ENCODE measurements around the gene TXNRD2. TPM values are rescaled to one million over a fixed set of nuclear protein-coding genes. Genes with fewer than 3 reads are reported as not detected.

TXNRD2 gene
- polyA plus RNA-seq, 1 donor from 2014 or later = 4.1 TPM

- Histone ChIP-seq H3K36me3 (ENCODE audit: insufficient read depth, low read length) (peaks cover 16% of the 10 kb centered on the region), H3K4me2 (ENCODE audit: low read length) (no peak overlapping the region), H3K9me2 (ENCODE audit: insufficient read depth, low read length) (no peaks in the 10 kb centered on the region), H4K20me1 (ENCODE audit: insufficient read depth) (no peaks in the 10 kb centered on the region), H3K27me3 (ENCODE audit: insufficient read depth, low read depth, low read length) (no peaks in the 10 kb centered on the region), H3K27ac (ENCODE audit: low read length) (no peak overlapping the region), H3K4me3 (ENCODE audit: low read length) (no peak overlapping the region), H3K9me3 (ENCODE audit: low read length) (no peaks in the 10 kb centered on the region), H3F3A (ENCODE audit: insufficient read depth, low read length, poor library complexity, severe bottlenecking) (no peaks in the 10 kb centered on the region), H3K9ac (ENCODE audit: low read length) (no peak overlapping the region), H3K79me2 (replicated peaks; ENCODE audit: insufficient read depth, low read length) (no peaks in the 10 kb centered on the region), H2AFZ (ENCODE audit: low read depth, low read length) (no peak overlapping the region)
- no peak for TF ChIP-seq EP300 (conservative IDR thresholded peaks at IDR 0.05; ENCODE audit: poor library complexity, severe bottlenecking)
- TF ChIP-seq MXI1 (conservative IDR thresholded peaks at IDR 0.05; ENCODE audit: poor library complexity, severe bottlenecking) = no peak
- TF ChIP-seq EZH2 (IDR thresholded peaks at IDR 0.05; ENCODE audit: borderline replicate concordance, insufficient read depth, low read length, poor library complexity, severe bottlenecking) = no peak
- no peak for TF ChIP-seq RAD21 (conservative IDR thresholded peaks at IDR 0.05)
- TF ChIP-seq REST (IDR thresholded peaks at IDR 0.05; ENCODE audit: borderline replicate concordance) = no peak
- no peak for TF ChIP-seq SMC3 (conservative IDR thresholded peaks at IDR 0.05; ENCODE audit: poor library complexity)
- TF ChIP-seq CTCF (IDR thresholded peaks at IDR 0.05; ENCODE audit: poor library complexity, severe bottlenecking) = no peak
- TF ChIP-seq TAF1 (IDR thresholded peaks at IDR 0.05; ENCODE audit: low read depth) = no peak
- no peak for TF ChIP-seq POLR2AphosphoS5 (IDR thresholded peaks at IDR 0.05)
Measured at GRCh38 chr22:19970031-19970478, 28.4 kb upstream of the TXNRD2 start.

GRCh38 chr22:19969141-19969928 is 27.7 kb upstream of the TXNRD2 start:
- no peaks in the 10 kb centered on the region for H4K20me1 ChIP-seq (ENCODE audit: insufficient read depth)
- H3F3A ChIP-seq (ENCODE audit: insufficient read depth, low read length, poor library complexity, severe bottlenecking) = no peaks in the 10 kb centered on the region
- no peak overlapping the region for H3K4me2 ChIP-seq (ENCODE audit: low read length)
- no peak overlapping the region for H2AFZ ChIP-seq (ENCODE audit: low read depth, low read length)
- no peaks in the 10 kb centered on the region for H3K27me3 ChIP-seq (ENCODE audit: insufficient read depth, low read depth, low read length)
- peaks cover 16% of the 10 kb centered on the region for H3K36me3 ChIP-seq (ENCODE audit: insufficient read depth, low read length)
- H3K4me3 ChIP-seq (ENCODE audit: low read length) = no peak overlapping the region
- H3K79me2 ChIP-seq (replicated peaks; ENCODE audit: insufficient read depth, low read length) = no peaks in the 10 kb centered on the region
- no peaks in the 10 kb centered on the region for H3K9me3 ChIP-seq (ENCODE audit: low read length)
- no peak overlapping the region for H3K9ac ChIP-seq (ENCODE audit: low read length)
- TF ChIP-seq EZH2 (IDR thresholded peaks at IDR 0.05; ENCODE audit: borderline replicate concordance, insufficient read depth, low read length, poor library complexity, severe bottlenecking) = no peak
- H3K9me2 ChIP-seq (ENCODE audit: insufficient read depth, low read length) = no peaks in the 10 kb centered on the region
- no peak overlapping the region for H3K27ac ChIP-seq (ENCODE audit: low read length)
